Glomerular visceral epithelial cell (primary cell): ENCODE results near the gene OGFRL1.

Experiments
- DNase-seq: peaks from one replicate; pipeline ENCODE4 v3.0.0-alpha.2; 2016; ENCODE audit errors: extremely low spot score

Gene OGFRL1

DNA sequence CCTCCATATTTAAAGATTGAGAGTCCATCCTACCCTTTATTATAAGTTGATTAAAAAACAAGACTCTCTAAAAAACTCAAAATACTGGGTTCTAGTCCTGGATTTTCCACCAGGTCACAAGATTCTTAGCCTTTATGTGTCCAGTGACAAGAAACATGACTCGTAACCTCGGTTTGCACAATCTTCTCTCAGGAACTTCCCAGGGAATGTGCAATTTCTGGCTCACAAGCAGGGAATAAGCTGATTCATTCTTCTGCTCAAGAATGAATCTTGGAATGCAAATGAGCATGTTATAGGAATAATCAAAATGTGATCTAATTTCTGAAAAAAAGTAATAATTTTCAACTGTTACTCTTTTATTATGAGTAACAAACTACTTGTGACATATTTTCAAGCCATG is 45.1 kb downstream of the OGFRL1 start:
- peak; percentile 72 for DNase-seq

DNA sequence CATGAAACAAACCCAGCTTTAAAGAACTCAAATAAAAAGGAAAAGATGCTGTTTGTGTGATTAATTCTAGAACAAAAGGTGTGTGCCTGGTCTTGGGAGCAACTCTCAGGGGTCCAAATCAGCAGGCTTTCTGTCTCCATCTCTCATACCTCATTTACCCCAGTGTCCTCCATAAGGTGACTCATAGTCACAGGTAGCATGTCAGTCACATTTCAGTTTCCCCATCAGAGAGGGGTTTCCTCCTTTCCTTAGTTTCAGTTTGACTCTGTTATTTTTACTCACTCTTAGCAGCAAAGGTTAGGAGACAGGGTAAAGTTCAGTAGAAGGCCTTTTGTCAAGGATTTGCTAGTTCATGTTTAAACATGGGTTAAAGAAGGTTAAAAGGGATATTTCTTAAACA is 46.2 kb downstream of the OGFRL1 start:
- DNase-seq, result peak; percentile 7

DNA sequence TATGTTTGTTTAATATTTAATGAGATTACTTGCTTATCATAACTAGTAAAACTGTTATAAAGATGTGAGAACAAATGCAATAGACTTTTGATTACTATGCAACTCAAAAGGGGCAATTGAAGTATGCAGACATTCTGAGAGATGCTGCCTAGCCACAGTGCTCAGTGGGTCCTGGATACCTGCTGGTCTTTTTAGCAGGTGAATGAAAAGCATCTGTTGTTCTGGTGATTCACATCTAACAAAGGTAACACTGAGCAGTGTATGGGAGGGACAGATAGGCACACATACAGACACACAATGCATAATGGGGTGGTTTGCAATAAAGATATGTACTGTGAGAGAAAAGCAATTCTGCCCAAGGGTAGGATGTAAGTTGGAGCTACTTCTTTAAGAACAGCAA is 46.9 kb downstream of the OGFRL1 start:
- no peak for DNase-seq

DNA sequence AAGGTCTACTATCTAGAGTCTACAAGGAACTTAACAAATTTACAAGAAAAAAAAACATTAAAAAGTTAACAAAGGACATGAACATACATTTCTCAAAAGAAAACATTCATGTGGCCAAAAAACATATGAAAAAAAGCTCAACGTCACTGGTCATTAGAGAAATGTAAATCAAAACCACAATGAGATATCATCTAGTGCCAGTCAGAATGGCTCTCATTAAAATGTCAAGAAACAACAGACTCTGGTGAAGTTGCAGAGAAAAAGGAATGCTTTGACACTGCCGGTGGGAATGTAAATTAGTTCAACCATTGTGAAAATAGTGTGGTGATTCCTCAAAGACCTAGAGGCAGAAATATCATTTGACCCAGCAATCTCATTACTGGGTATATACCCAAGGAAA is 48.3 kb downstream of the OGFRL1 start:
- DNase-seq, result no peak

DNA sequence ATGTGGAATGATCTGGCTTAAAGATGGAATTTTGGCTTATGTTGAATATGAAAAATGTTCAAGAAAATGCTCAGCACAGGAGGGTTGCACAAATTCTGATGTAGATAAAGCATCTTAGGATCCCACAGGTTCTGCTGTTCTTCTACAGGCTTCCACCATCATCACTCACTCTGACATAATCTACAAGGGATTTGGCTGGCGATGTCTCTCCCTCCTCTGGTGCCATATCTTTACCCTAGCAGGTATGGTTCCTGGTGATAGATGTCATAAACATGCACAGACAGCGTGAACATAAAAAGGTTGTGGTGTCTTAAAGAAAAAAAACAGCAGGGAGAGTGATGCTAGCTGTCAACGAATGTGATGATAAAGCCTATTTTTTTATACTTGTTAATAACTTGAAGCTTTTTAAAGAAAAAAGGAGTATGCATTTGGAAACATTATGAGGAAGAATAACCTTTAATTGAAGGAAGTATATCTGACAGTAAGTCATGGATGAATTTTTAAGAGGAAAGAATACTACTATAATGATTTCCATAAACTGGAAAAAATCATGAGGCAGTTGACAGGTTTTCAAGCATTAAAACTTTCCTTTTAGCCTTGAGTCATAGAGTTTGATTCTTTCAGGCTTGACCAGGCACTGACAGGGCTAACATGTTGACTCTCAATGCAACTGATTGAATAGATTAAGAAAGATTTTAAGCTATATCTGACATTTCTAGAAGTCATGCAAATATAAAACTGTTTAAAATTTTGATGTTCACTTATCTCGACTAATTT is 50.1 kb downstream of the OGFRL1 start:
- DNase-seq, result no peak

DNA sequence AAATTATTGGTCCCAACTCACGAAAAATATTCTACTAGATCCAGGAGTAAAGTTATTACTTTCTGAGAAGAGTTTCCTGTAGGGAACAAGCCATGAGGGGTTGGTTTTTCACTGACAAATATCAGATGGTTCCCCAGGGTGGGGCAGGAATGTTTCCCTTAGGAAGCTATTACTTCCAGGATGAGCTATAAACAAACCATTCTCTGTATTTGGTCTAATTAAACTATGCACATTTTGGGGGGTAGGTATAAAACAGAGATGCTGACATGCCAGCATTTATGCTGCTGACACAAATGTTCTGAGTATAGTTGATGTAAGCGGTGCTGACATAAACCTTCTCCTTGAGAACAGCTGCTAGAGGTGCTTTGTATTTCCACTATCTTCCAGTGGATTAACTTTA is 54.2 kb downstream of the OGFRL1 start:
- DNase-seq, result no peak

DNA sequence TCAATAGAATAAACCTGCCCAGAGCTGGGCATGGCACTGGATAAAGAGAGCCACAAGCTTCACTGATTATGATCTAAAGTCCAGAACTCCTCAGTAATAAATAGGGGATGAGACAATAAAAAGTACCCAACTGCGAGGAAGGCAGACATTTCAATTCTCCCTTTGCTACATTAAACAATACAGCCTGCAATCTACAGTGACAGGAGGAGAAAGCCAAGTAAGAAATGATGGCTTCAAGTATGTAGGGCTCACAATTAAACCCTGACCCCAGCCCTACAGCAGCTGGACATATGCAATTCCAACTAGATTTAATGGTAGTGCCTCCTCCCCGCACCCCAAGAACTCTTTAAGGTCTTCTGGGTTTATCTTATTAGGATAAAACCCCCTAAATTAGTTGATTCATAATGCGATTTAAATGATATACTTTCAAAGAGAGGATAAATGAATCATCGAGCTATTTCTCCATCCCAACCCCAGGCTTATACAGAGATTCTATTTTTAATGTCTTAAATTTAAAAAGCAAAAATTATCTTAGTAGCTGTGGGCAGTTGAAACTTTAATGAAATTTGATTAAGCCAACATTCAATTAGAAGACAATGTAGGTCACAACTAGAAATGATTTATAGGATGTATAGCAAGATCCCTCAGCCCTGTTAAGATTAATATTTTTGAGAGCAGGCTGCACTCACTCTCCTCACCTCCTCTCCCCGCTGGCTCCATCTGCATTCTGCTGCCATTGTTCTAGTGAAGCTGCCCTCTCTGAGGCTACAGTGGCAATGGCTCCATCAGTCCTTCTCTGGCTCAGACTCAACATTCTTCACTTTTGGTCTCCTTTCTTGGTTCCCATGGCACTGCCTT is 57.1 kb downstream of the OGFRL1 start:
- no peak for DNase-seq

DNA sequence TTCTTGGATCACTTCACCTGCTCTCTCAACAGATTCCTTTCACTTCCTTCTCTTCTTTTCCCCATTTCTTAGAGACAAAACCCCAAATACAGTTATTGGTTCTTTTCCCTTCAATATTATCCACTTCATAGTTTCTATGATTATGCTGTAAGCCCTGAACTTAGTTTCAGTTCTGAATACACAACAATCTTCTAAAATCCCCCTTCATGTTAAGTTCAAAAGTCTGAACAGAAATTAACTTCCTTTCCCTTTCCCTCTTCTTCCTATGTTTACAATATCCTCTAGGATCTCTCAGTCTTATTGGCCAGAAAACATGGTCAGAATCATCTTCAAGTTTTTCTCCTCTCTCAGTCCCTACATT is 57.7 kb downstream of the OGFRL1 start:
- DNase-seq, result no peak

DNA sequence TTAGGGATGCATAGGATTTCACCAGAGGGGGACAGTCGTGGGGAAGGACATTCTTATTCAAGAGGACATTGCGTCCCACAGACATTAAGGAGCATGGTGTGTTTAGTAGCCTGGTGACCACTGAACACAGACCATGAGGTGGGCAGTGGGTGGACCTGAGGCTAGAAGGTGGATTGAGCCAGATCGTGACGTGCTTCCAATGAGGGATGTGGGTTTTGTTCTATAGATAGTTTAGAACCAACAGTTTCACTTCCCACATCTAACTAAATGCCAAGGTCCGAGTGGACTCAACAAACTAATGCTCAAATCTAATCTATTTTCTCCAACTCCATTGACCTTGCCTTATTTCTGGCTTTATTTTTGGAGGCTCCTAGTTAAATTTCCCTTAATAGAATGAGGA is 58.5 kb downstream of the OGFRL1 start:
- no peak for DNase-seq

DNA sequence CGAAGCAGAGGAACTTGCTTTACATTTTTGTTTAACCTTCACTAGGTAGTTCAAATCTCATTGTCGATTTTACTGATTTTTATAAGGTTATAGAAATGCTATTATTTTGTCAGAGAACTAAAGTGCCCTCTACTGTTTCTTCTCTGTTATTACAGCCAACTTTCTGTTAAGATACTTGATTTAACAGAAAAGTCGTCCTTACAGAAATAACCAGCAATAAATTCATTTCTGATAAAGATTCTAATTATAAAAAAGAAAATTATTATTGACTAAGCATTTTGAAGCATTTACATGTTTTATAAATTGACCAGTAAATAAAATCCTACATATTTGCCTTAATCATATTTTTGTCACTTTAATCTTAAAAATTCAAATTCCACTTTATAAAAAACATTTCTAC is 60.8 kb downstream of the OGFRL1 start:
- DNase-seq, result peak; percentile 32

DNA sequence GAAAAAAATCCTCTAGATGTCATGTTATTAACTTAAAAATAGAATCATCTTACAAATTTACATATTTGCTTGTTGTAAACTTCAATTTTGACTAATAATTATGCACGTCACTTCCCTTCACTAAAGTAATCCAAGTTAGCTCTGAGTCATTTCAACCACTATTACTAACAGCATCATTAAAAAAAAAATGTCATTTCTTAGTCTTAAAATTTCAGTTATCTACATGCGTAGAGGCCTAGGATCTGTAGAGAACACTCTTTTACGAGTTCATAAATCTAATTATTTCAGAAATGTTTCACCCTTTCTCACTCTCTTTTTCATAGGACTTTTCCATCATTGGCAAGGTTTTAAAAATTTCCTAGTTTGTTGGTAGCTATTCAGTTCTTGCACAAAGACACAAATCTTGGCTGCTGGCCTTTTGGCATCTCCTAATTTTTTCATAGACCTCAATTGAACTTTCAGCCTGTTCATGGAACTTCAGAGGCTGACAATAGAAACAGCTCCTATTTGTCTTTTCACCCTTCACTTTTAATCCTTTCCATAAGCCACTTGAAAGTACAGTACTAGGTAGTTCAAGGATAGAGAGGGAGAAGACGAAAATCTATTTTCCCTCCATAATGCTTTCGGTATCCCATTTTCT is 61.5 kb downstream of the OGFRL1 start:
- DNase-seq, result no peak

DNA sequence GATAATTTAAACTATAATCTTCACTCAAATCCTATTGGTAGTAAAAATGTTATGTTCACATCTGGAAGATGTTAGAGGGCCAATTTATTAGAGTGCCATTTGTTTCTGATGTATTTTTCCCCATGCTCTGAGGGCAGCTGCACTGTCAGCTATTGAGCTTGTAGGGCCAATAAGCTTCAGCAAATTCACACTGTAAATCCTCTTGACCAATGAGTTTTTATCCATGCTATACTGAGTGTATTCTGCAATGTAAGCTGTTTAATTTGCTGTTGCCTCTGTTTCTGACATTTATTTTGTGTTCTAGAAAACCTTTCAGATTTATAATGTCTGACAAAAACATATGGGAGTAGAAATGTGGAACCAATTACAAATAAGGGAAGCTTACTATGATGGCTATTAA is 62.6 kb downstream of the OGFRL1 start:
- no peak for DNase-seq
